NCI-H82 treated with DMSO at 0.1 percent for 48 hours (cell line): ENCODE data around the gene MTURN.
A peak's percentile ranks its signal among the peaks of the same experiment; 100 is the strongest.

ENCODE experiments used
- DNase-seq: peaks from one replicate; lab custom pipeline; 2025; ENCODE audit not compliant: unreplicated experiment; lab: John Stamatoyannopoulos, UW

Gene MTURN

GRCh38 chr7:30135301-30136116, 723 bp downstream of the MTURN start:
- DNase-seq: no peak

- DNase-seq: no peak
Observed at GRCh38 chr7:30136117-30136731, 1.4 kb downstream of the MTURN start.

- DNase-seq: no peak
Observed at GRCh38 chr7:30136743-30137485, 2.1 kb downstream of the MTURN start.

GRCh38 chr7:30139836-30140384, 5.1 kb downstream of the MTURN start:
- no peak for DNase-seq

- DNase-seq: no peak
Observed at GRCh38 chr7:30140456-30140855, 5.7 kb downstream of the MTURN start.

GRCh38 chr7:30142710-30143109, 7.9 kb downstream of the MTURN start:
- DNase-seq: no peak

GRCh38 chr7:30143748-30144251, 9.0 kb downstream of the MTURN start:
- peak; percentile 81 for DNase-seq

- DNase-seq: no peak
Observed at GRCh38 chr7:30144657-30145306, 10.0 kb downstream of the MTURN start.

GRCh38 chr7:30145426-30145970, 10.7 kb downstream of the MTURN start:
- DNase-seq: no peak

GRCh38 chr7:30146127-30146612, 11.4 kb downstream of the MTURN start:
- no peak for DNase-seq

GRCh38 chr7:30147223-30147622, 12.4 kb downstream of the MTURN start:
- DNase-seq: no peak

GRCh38 chr7:30147785-30148184, 13.0 kb downstream of the MTURN start:
- no peak for DNase-seq

GRCh38 chr7:30148426-30148825, 13.6 kb downstream of the MTURN start:
- DNase-seq: no peak

GRCh38 chr7:30148951-30149459, 14.2 kb downstream of the MTURN start:
- no peak for DNase-seq

GRCh38 chr7:30149640-30150272, 15.0 kb downstream of the MTURN start:
- no peak for DNase-seq

GRCh38 chr7:30150711-30151110, 15.9 kb downstream of the MTURN start:
- no peak for DNase-seq

GRCh38 chr7:30154111-30154587, 19.4 kb downstream of the MTURN start:
- no peak for DNase-seq

GRCh38 chr7:30155481-30155880, 20.7 kb downstream of the MTURN start:
- no peak for DNase-seq

- no peak for DNase-seq
Observed at GRCh38 chr7:30157204-30157603, 22.4 kb downstream of the MTURN start.

GRCh38 chr7:30159163-30159562, 24.4 kb downstream of the MTURN start:
- DNase-seq: no peak
